H9 (cell line): Measurements from ENCODE around the gene ACAD10. TPM values are rescaled to one million over a fixed set of nuclear protein-coding genes. Genes with fewer than 3 reads are reported as not detected.

Source experiments
- DNase-seq: peaks from one replicate; pipeline ENCODE4 v3.0.0-alpha.2; 2017
- H2AFZ ChIP-seq: one replicate; pipeline ENCODE4 v1.6.1; 2013; ENCODE audit warnings: mild to moderate bottlenecking, low read length, control low read depth, moderate library complexity
- H2AK5ac ChIP-seq: 2 replicates; pipeline ENCODE4 v1.6.1; 2013; ENCODE audit warnings: low read length, control low read depth, mixed read lengths; ENCODE audit not compliant: insufficient read length
- H2BK120ac ChIP-seq: one replicate; pipeline ENCODE4 v1.6.1; 2013; ENCODE audit warnings: low read depth, mild to moderate bottlenecking, low read length, control low read depth, inconsistent platforms; ENCODE audit not compliant: poor library complexity, severe bottlenecking
- H2BK12ac ChIP-seq: 2 replicates; pipeline ENCODE4 v1.6.1; 2013; ENCODE audit warnings: low read length, control low read depth, mixed read lengths, low read depth; ENCODE audit not compliant: insufficient read length
- H2BK15ac ChIP-seq: 2 replicates; pipeline ENCODE4 v1.6.1; 2013; ENCODE audit warnings: low read depth, low read length, control low read depth
- H2BK20ac ChIP-seq: one replicate; pipeline ENCODE4 v1.6.1; 2013; ENCODE audit warnings: low read depth, mild to moderate bottlenecking, low read length, control low read depth, inconsistent platforms; ENCODE audit not compliant: poor library complexity, severe bottlenecking
- H2BK5ac ChIP-seq: 2 replicates; pipeline ENCODE4 v1.6.1; 2013; ENCODE audit warnings: low read length, control low read depth, mixed read lengths; ENCODE audit not compliant: insufficient read length
- H3K14ac ChIP-seq: 2 replicates; pipeline ENCODE4 v1.6.1; 2013; ENCODE audit warnings: low read length, control low read depth; ENCODE audit not compliant: insufficient read depth
- H3K18ac ChIP-seq: 2 replicates; pipeline ENCODE4 v1.6.1; 2013; ENCODE audit warnings: low read depth, mild to moderate bottlenecking, mixed read lengths, low read length, control low read depth; ENCODE audit not compliant: insufficient read length
- H3K23ac ChIP-seq: 2 replicates; pipeline ENCODE4 v1.6.1; 2013; ENCODE audit warnings: low read length, control low read depth, mixed read lengths, low read depth; ENCODE audit not compliant: insufficient read length
- H3K23me2 ChIP-seq: 2 replicates; pipeline ENCODE4 v1.6.1; 2013; ENCODE audit warnings: low read depth, mild to moderate bottlenecking, mixed read lengths, low read length, control low read depth; ENCODE audit not compliant: insufficient read length, poor library complexity, severe bottlenecking
- H3K27ac ChIP-seq: 2 replicates; pipeline ENCODE4 v1.5.1; 2013; ENCODE audit warnings: low read length, control low read depth, mixed read lengths, low read depth; ENCODE audit not compliant: insufficient read length
- H3K27me3 ChIP-seq: 2 replicates; pipeline ENCODE4 v1.6.1; 2013; ENCODE audit warnings: low read length, control low read depth, inconsistent platforms; ENCODE audit not compliant: insufficient read depth
- H3K4ac ChIP-seq: 2 replicates; pipeline ENCODE4 v1.6.1; 2013; ENCODE audit warnings: low read depth, mild to moderate bottlenecking, control low read depth, inconsistent platforms, low read length, moderate library complexity
- H3K4me1 ChIP-seq: 2 replicates; pipeline ENCODE4 v1.6.1; 2013; ENCODE audit warnings: low read length, control low read depth, inconsistent platforms; ENCODE audit not compliant: insufficient read depth
- H3K4me2 ChIP-seq: 2 replicates; pipeline ENCODE4 v1.6.1; 2013; ENCODE audit warnings: low read length, control low read depth, mixed read lengths; ENCODE audit not compliant: insufficient read length, insufficient read depth
- H3K56ac ChIP-seq: 2 replicates; pipeline ENCODE4 v1.6.1; 2013; ENCODE audit warnings: low read depth, mild to moderate bottlenecking, mixed read lengths, low read length, control low read depth; ENCODE audit not compliant: insufficient read length
- H3K79me1 ChIP-seq: 2 replicates; pipeline ENCODE4 v1.6.1; 2013; ENCODE audit warnings: low read depth, mild to moderate bottlenecking, moderate library complexity, low read length, control low read depth, inconsistent platforms; ENCODE audit not compliant: insufficient read depth, poor library complexity, severe bottlenecking
- H3K79me2 ChIP-seq: 2 replicates; pipeline ENCODE4 v1.6.1; 2013; ENCODE audit warnings: low read length, control low read depth, inconsistent platforms; ENCODE audit not compliant: insufficient read depth
- H3K9ac ChIP-seq: 2 replicates; pipeline ENCODE4 v1.6.1; 2013; ENCODE audit warnings: low read length, control low read depth, mixed read lengths; ENCODE audit not compliant: insufficient read length; ENCODE audit errors: extremely low read depth
- H3K9me3 ChIP-seq: one replicate; pipeline ENCODE4 v1.6.1; 2013; ENCODE audit warnings: low read depth, low read length, inconsistent platforms; ENCODE audit not compliant: control insufficient read depth
- H3T11ph ChIP-seq: one replicate; pipeline ENCODE4 v1.6.1; 2013; ENCODE audit warnings: mild to moderate bottlenecking, low read length, control low read depth, inconsistent platforms
- H4K20me1 ChIP-seq: one replicate; pipeline ENCODE4 v1.6.1; 2013; ENCODE audit not compliant: control insufficient read depth, insufficient read length, insufficient read depth
- H4K5ac ChIP-seq: 2 replicates; pipeline ENCODE4 v1.6.1; 2013; ENCODE audit warnings: low read depth, mild to moderate bottlenecking, mixed read lengths, low read length, control low read depth; ENCODE audit not compliant: insufficient read length
- H4K8ac ChIP-seq: replicated peaks from 2 replicates; pipeline ENCODE4 v1.6.1; 2013; ENCODE audit warnings: low read length, control low read depth, mixed read lengths, low read depth; ENCODE audit not compliant: insufficient read length
- H4K91ac ChIP-seq: 2 replicates; pipeline ENCODE4 v1.6.1; 2013; ENCODE audit warnings: low read depth, mild to moderate bottlenecking, moderate library complexity, mixed read lengths, low read length, control low read depth; ENCODE audit not compliant: insufficient read length
- H3K27ac Mint-ChIP-seq, 3 experiments: 2 replicates in 2 of 3; 3 replicates in 1 of 3; pipeline ENCODE4 v1.8.0; 2020 to 2021; ENCODE audit warnings: mixed read lengths in 3 of 3, mild to moderate bottlenecking in 1 of 3, moderate library complexity in 1 of 3
- H3K27me3 Mint-ChIP-seq: 2 replicates; pipeline ENCODE4 v1.8.0; 2021; ENCODE audit warnings: low read depth, mild to moderate bottlenecking, moderate library complexity, mixed read lengths
- H3K36me3 Mint-ChIP-seq, 3 experiments: 2 replicates in 2 of 3; 3 replicates in 1 of 3; pipeline ENCODE4 v1.8.0; 2020 to 2021; ENCODE audit warnings: low read depth in 3 of 3, mixed read lengths in 3 of 3; ENCODE audit not compliant: insufficient read depth in 1 of 3
- H3K4me1 Mint-ChIP-seq, 2 experiments: 2 replicates each; pipeline ENCODE4 v1.8.0; 2020; ENCODE audit warnings: mixed read lengths in 2 of 2
- H3K4me3 Mint-ChIP-seq, 2 experiments: 2 replicates in 1 of 2; 3 replicates in 1 of 2; pipeline ENCODE4 v1.8.0; 2020 to 2021; ENCODE audit warnings: mild to moderate bottlenecking in 2 of 2, mixed read lengths in 2 of 2, moderate library complexity in 1 of 2
- H3K9me3 Mint-ChIP-seq, 2 experiments: 2 replicates in 1 of 2; 3 replicates in 1 of 2; pipeline ENCODE4 v1.8.0; 2020; ENCODE audit warnings: mild to moderate bottlenecking in 2 of 2, mixed read lengths in 2 of 2, moderate library complexity in 1 of 2
- CTCF ChIP-seq: fragments of 200-600 bp; sonication (generic); conservative IDR thresholded peaks from 3 replicates; pipeline ENCODE4 v1.8.0; 2021; ENCODE audit warnings: antibody characterized with exemption, mild to moderate bottlenecking
- whole genome bisulfite sequencing: extraction: QIAGEN DNeasy Blood & Tissue Kit; methylation state at CpG from one replicate; pipeline ENCODE4 v1.1.7; 2013; ENCODE audit warnings: missing lambda C conversion rate, low lambda C conversion rate, mixed read lengths; ENCODE audit not compliant: insufficient read length; ENCODE audit errors: extremely low coverage; 5-methylcytosine and 5-hydroxymethylcytosine counted together
- total RNA-seq: library from RNA; stranded (reverse); gene quantifications from 2 replicates; pipeline ENCODE4 v1.2.1, GENCODE V29; 2021

The ACAD10 gene
- total RNA-seq, 1 experiment from 2014 or later, result 25.7 TPM

- Histone ChIP-seq H2BK20ac (no peak overlapping the region), H4K20me1 (no peaks in the 10 kb centered on the region), H3K18ac (no peak overlapping the region), H3K4ac (no peak overlapping the region), H3K56ac (no peak overlapping the region), H2BK12ac (no peak overlapping the region), H3K9ac (no peak overlapping the region), H2BK5ac (no peak overlapping the region), H3K4me1 (no peaks in the 10 kb centered on the region; the same call in 1 of the 2 replicates), H3K23ac (no peak overlapping the region), H3K4me2 (no peak overlapping the region), H4K91ac (no peak overlapping the region), H2AFZ (no peak overlapping the region), H3K14ac (no peak overlapping the region), H4K8ac (no peak overlapping the region), H3K9me3 (no peaks in the 10 kb centered on the region), H3T11ph (no peak overlapping the region), H3K27ac (no peak overlapping the region), H4K5ac (no peak overlapping the region), H3K23me2 (no peaks in the 10 kb centered on the region), H3K27me3 (no peaks in the 10 kb centered on the region), H2BK15ac (no peak overlapping the region), H3K79me1 (no peaks in the 10 kb centered on the region), H2BK120ac (no peak overlapping the region), H3K79me2 (0 out of 2 replicates have a peak, but pooled peaks cover 2% of the 10 kb centered on the region), H2AK5ac (no peak overlapping the region)
- WGBS, result no CpG with 5 or more reads among the region's 2 CpGs
- Mint-ChIP-seq H3K4me3 (no peak overlapping the region), H3K27ac (no peak overlapping the region), H3K27me3 (no peaks in the 10 kb centered on the region), H3K36me3 (peaks cover 22 to 49% (median 41%) of the 10 kb centered on the region in 3 experiments; a peak in 6 of 7 replicates), H3K4me1 (peaks cover 0 to under 1% of the 10 kb centered on the region in 2 experiments; a peak in 1 of 4 replicates), H3K9me3 (no peaks in the 10 kb centered on the region; a peak in 1 of 5 replicates)
- no peak for DNase-seq
- no peak for TF ChIP-seq CTCF
These were observed 95.3 kb downstream of the ACAD10 start for GRCh38 chr12:111781085-111781658.
